T-helper 1 cell treated with Interleukin-12 subunit alpha and Interleukin-12 subunit beta and Interleukin-4 antibody, amounts not matched to agents 30 μg/mL and 1 μg/mL, for 36 hours (primary cell): Measurements from ENCODE around the gene SLC35C1.
"Not testable (repeated sequence)": the region's sequence is repeated elsewhere in the genome, so short reads cannot be mapped to it uniquely, and the experiment has no call there.

ENCODE experiments used
- H3K27ac Mint-ChIP-seq: one replicate; pipeline ENCODE4 v1.8.0; 2021; ENCODE audit warnings: mild to moderate bottlenecking, mixed read lengths
- H3K27me3 Mint-ChIP-seq: one replicate; pipeline ENCODE4 v1.8.0; 2021; ENCODE audit warnings: low read depth, mixed read lengths
- H3K36me3 Mint-ChIP-seq: one replicate; pipeline ENCODE4 v1.8.0; 2021; ENCODE audit warnings: low read depth, mixed read lengths
- H3K4me1 Mint-ChIP-seq: one replicate; pipeline ENCODE4 v1.8.0; 2021; ENCODE audit warnings: low read depth, mixed read lengths
- H3K4me3 Mint-ChIP-seq: one replicate; pipeline ENCODE4 v1.8.0; 2021; ENCODE audit warnings: mild to moderate bottlenecking, moderate library complexity, mixed read lengths
- H3K9me3 Mint-ChIP-seq: one replicate; pipeline ENCODE4 v1.8.0; 2021; ENCODE audit warnings: mixed read lengths

Gene SLC35C1

GRCh38 chr11:45839204-45839603 is 34.3 kb downstream of the SLC35C1 start:
- Mint-ChIP-seq H3K4me1 (peaks cover 27% of the 10 kb centered on the region), H3K4me3 (no peak overlapping the region), H3K36me3 (no peaks in the 10 kb centered on the region), H3K27ac (no peak overlapping the region), H3K27me3 (peaks cover 46% of the 10 kb centered on the region), H3K9me3 (no peaks in the 10 kb centered on the region)

DNA sequence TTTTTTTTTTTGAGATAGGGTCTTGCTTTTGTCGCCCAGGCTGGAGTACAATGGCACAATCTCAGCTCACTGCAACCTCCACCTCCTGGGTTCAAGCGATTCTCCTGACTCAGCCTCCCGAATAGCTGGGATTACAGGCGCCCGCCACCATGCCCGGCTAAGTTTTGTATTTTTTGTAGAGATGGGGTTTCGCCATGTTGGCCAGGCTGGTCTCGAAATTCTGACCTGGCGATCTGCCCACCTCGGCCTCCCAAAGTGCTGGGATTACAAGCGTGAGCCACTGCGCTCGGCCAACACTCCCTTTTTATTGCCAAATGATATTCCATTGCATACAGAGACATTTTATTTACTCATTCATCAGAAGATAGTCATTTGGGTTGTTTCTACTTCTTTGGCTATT is 35.3 kb downstream of the SLC35C1 start:
- Mint-ChIP-seq H3K4me1 (peaks cover 23% of the 10 kb centered on the region), H3K27me3 (peaks cover 50% of the 10 kb centered on the region)
- H3K9me3 Mint-ChIP-seq, H3K36me3 Mint-ChIP-seq, H3K4me3 Mint-ChIP-seq, H3K27ac Mint-ChIP-seq: not testable (repeated sequence)

GRCh38 chr11:45843158-45843924 is 38.4 kb downstream of the SLC35C1 start:
- H3K4me3 Mint-ChIP-seq = peak overlapping the region; percentile 53
- H3K27me3 Mint-ChIP-seq = peaks cover 31% of the 10 kb centered on the region
- H3K9me3 Mint-ChIP-seq = no peaks in the 10 kb centered on the region
- peak overlapping the region; percentile 78 for H3K27ac Mint-ChIP-seq
- no peaks in the 10 kb centered on the region for H3K36me3 Mint-ChIP-seq
- H3K4me1 Mint-ChIP-seq = peaks cover 33% of the 10 kb centered on the region

GRCh38 chr11:45844822-45845578 is 40.1 kb downstream of the SLC35C1 start:
- Mint-ChIP-seq H3K27ac (no peak overlapping the region), H3K27me3 (peaks cover 29% of the 10 kb centered on the region), H3K9me3 (no peaks in the 10 kb centered on the region), H3K4me3 (no peak overlapping the region), H3K4me1 (peaks cover 42% of the 10 kb centered on the region), H3K36me3 (no peaks in the 10 kb centered on the region)

- H3K9me3 Mint-ChIP-seq = no peaks in the 10 kb centered on the region
- H3K36me3 Mint-ChIP-seq = peaks cover 4% of the 10 kb centered on the region
- peak overlapping the region; percentile 81 for H3K4me3 Mint-ChIP-seq
- H3K27ac Mint-ChIP-seq = peak overlapping the region; percentile 79
- H3K27me3 Mint-ChIP-seq = peaks cover 25% of the 10 kb centered on the region
- peaks cover 45% of the 10 kb centered on the region for H3K4me1 Mint-ChIP-seq
Measured at GRCh38 chr11:45846174-45846675, 41.3 kb downstream of the SLC35C1 start.

DNA sequence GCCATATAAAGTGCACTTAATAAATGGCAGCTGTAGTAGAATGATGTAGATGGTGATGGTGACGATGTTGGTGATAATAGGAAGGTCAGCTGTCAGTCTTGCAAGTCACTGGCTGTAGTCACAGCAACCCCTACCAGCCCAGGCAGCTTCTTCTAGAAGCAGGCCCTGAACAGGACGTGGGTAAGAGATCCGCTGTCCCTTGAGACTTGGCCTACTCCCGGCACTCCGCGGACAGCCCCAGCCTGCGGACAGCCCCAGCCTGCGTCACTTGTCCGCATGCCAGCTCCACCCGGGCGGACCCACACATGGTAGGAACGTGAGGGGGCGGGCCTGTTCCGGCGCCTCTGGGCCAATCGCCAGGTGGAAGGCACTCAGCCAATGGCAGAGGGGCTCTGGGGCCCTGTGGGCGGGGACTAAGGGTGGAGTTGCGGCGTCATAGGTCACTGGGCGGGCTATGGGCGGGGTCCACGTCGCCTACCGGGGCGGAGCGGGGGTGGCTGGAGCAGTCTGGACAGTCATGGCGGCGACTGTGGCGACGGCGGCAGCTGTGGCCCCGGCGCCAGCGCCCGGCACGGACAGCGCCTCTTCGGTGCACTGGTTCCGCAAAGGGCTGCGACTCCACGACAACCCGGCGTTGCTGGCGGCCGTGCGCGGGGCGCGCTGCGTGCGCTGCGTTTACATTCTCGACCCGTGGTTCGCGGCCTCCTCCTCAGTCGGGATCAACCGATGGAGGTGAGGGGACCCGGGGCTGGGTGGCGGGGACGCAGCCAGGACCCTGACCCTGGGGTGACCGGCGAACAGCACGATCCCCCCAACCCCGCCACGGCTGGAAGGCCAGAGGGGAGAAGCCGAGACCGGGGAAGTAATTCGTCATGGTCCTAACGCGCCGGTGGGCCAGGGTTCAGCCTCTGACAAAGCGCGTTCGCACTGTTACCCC is 42.3 kb downstream of the SLC35C1 start, which contains the start of gene CRY2:
Gene CRY2 (plus strand): TSS at position 502 of the 937 bp plus-strand sequence. CDS start 16 bp downstream, at position 518.
- H3K4me3 Mint-ChIP-seq = peak within 1 kb of the TSS; percentile 81
- peak within 1 kb of the TSS; percentile 79 for H3K27ac Mint-ChIP-seq
- peaks cover 45% of the 10 kb centered on the region for H3K4me1 Mint-ChIP-seq
- no peaks in the 10 kb centered on the region for H3K9me3 Mint-ChIP-seq
- H3K27me3 Mint-ChIP-seq = peaks cover 21% of the 10 kb centered on the region
- H3K36me3 Mint-ChIP-seq = peaks cover 6% of the 10 kb centered on the region

DNA sequence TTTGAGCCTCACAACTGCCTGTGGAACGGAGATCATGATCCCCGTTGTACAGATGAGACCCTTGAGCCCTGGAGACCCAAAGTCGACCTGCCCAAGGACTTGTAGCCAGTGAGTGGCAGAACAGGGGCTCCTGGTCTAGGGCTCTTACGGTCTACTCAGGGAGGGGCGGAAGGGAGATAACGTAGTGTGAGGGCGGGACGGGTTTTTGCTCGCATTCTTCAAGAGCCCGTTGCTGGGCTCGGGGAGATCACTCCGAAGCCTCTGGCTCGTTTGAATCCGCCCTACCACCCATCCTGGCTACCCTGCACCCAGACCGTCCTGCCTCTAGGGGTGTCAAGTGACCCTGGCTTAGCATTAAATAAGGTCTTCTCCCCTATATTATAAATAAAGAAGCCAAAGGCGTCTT is 43.0 kb downstream of the SLC35C1 start:
- Mint-ChIP-seq H3K4me1 (peaks cover 40% of the 10 kb centered on the region), H3K36me3 (peaks cover 6% of the 10 kb centered on the region), H3K9me3 (no peaks in the 10 kb centered on the region)

DNA sequence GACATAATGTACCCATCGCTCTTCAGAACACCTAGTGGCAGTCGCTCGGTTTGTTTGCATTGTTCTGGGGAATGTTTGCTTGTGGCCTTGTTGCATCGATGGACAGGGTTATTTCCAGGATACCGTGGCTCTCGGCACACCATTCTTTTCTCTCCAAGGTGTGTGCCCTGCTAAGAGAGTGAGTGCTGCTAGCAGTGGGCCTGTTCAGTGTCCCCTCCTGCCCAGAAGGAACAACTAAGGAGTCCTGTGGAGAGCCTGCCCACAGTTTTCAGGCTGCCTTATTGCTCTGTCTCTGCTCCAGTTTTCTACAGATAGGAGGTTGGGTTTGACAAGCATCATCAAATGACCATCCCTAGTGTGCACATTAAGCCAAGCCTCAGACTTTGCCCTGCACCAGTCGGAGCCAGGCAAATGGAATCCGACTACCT is 43.7 kb downstream of the SLC35C1 start:
- H3K27ac Mint-ChIP-seq = no peak overlapping the region
- peaks cover 6% of the 10 kb centered on the region for H3K36me3 Mint-ChIP-seq
- peak overlapping the region; percentile 81 for H3K4me3 Mint-ChIP-seq
- H3K27me3 Mint-ChIP-seq = peaks cover 12% of the 10 kb centered on the region
- no peaks in the 10 kb centered on the region for H3K9me3 Mint-ChIP-seq
- peaks cover 32% of the 10 kb centered on the region for H3K4me1 Mint-ChIP-seq

More for the DNA sequence above, 43.0 kb downstream of the SLC35C1 start:
- Mint-ChIP-seq H3K4me3 (peak overlapping the region; percentile 81), H3K27me3 (peaks cover 16% of the 10 kb centered on the region), H3K27ac (peak overlapping the region; percentile 79)

- Mint-ChIP-seq H3K4me1 (peaks cover 25% of the 10 kb centered on the region), H3K9me3 (no peaks in the 10 kb centered on the region), H3K27ac (no peak overlapping the region), H3K27me3 (peaks cover 6% of the 10 kb centered on the region), H3K36me3 (peaks cover 6% of the 10 kb centered on the region), H3K4me3 (no peak overlapping the region)
Measured at GRCh38 chr11:45850446-45850845, 45.5 kb downstream of the SLC35C1 start.

DNA sequence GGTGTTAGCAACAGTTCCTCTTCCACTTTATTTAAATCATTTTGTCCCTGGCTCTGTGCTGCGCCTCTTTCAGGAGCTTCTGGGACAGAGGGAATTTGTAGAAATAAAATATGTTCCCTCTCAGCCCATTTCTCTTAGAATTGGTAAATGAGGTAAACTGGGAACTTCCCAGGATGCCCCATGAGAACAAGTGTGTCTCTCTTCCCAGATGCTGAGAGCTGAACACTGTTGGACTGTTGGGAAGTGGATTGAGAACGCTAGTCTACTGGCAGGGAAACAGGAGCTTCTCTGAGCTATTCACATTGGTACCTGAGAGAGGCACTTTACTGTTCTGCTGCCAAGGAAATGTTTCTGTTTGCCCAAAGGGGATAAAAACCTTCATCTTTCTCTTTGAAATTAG is 46.3 kb downstream of the SLC35C1 start:
- Mint-ChIP-seq H3K4me1 (peaks cover 21% of the 10 kb centered on the region), H3K4me3 (no peak overlapping the region), H3K27ac (no peak overlapping the region), H3K9me3 (no peaks in the 10 kb centered on the region), H3K36me3 (peaks cover 6% of the 10 kb centered on the region), H3K27me3 (no peaks in the 10 kb centered on the region)

- Mint-ChIP-seq H3K4me3 (no peak overlapping the region), H3K36me3 (peaks cover 10% of the 10 kb centered on the region), H3K27ac (no peak overlapping the region), H3K9me3 (no peaks in the 10 kb centered on the region), H3K4me1 (peaks cover 15% of the 10 kb centered on the region), H3K27me3 (no peaks in the 10 kb centered on the region)
Measured at GRCh38 chr11:45852018-45852711, 47.2 kb downstream of the SLC35C1 start.

- H3K4me3 Mint-ChIP-seq = no peak overlapping the region
- peaks cover 14% of the 10 kb centered on the region for H3K36me3 Mint-ChIP-seq
- H3K4me1 Mint-ChIP-seq = peaks cover 15% of the 10 kb centered on the region
- H3K27me3 Mint-ChIP-seq = no peaks in the 10 kb centered on the region
- no peaks in the 10 kb centered on the region for H3K9me3 Mint-ChIP-seq
- H3K27ac Mint-ChIP-seq = no peak overlapping the region
Measured at GRCh38 chr11:45852712-45853101, 47.8 kb downstream of the SLC35C1 start.

- H3K36me3 Mint-ChIP-seq = peaks cover 18% of the 10 kb centered on the region
- no peak overlapping the region for H3K27ac Mint-ChIP-seq
Measured at GRCh38 chr11:45853332-45854219, 48.6 kb downstream of the SLC35C1 start.

More at GRCh38 chr11:45853332-45854219, 48.6 kb downstream of the SLC35C1 start:
- H3K4me3 Mint-ChIP-seq = no peak overlapping the region
- H3K27me3 Mint-ChIP-seq = no peaks in the 10 kb centered on the region
- no peaks in the 10 kb centered on the region for H3K9me3 Mint-ChIP-seq
- H3K4me1 Mint-ChIP-seq = peaks cover 13% of the 10 kb centered on the region
